Measurements from ENCODE around the gene CYP4A11. TPM values are rescaled to one million over a fixed set of nuclear protein-coding genes. Genes with fewer than 3 reads are reported as not detected.
"Not testable (repeated sequence)": the region's sequence is repeated elsewhere in the genome, so short reads cannot be mapped to it uniquely, and the experiment has no call there.

CYP4A11 gene
- polyA plus RNA-seq (ENCODE audit: insufficient read depth in 1 of 5, insufficient read length in 5 of 5, low replicate concordance in 1 of 5): 1 to 10 TPM in 1 of 5 donors, under 1 TPM in 3, not detected in 1; 0.08 to 2.4 (median 0.25) TPM
- long read RNA-seq, donor 1: 0 reads
- long read RNA-seq, donor 2: 0 reads
- long read RNA-seq, donor 3: 0 reads
- long read RNA-seq, donor 4: 0 reads
- long read RNA-seq, donor 5: 0 reads
- long read RNA-seq, donor 6: 0 reads
- long read RNA-seq, donor 7: 0 reads
- long read RNA-seq, donor 8: 0 reads

DNA sequence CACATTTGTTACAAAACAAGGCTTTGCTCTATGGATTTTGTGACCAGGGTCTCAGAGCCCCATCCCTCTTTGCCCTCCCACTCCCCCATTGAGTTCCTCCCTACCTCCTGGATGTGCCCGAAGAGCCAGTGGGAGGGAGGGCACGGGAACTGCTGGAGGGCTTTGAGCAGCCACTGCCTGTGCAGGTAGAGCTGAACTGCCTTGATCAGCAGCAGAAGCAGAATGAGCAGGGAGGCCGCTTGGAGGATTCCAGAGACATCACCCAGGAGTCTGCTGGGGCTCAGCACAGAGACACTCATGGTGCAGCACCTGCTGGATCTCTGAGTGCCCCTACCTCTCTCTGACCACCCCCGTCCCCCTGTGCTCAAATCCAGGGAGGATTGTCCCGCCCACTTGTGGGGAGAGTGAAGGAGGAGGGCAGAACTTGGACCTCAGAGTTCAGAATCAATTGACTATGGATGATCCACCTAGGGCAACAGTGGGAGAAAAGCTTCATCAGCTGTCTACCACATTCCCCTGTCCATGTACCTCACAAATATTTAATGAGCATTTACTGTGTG is at the start of gene CYP4A11:
CYP4A11 (minus strand) TSS at position 342 of the 560 bp plus-strand sequence; CDS start at position 299, 43 bp downstream.
- no peak for DNase-seq

DNA sequence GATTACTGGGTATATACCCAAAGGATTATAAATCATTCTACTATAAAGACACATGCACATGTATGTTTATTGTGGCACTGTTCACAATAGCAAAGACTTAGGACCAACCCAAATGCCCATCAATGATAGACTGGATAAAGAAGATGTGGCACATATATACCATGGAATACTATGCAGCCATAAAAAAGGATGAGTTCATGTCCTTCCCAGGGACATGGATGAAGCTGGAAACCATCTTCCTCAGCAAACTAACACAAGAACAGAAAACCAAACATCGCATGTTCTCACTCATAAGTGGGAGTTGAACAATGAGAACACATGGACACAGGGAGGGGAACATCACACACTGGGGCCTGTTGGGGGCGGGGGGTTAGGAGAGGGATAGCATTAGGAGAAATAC is 49.3 kb upstream of the CYP4A11 start:
- DNase-seq: not testable (repeated sequence)

DNA sequence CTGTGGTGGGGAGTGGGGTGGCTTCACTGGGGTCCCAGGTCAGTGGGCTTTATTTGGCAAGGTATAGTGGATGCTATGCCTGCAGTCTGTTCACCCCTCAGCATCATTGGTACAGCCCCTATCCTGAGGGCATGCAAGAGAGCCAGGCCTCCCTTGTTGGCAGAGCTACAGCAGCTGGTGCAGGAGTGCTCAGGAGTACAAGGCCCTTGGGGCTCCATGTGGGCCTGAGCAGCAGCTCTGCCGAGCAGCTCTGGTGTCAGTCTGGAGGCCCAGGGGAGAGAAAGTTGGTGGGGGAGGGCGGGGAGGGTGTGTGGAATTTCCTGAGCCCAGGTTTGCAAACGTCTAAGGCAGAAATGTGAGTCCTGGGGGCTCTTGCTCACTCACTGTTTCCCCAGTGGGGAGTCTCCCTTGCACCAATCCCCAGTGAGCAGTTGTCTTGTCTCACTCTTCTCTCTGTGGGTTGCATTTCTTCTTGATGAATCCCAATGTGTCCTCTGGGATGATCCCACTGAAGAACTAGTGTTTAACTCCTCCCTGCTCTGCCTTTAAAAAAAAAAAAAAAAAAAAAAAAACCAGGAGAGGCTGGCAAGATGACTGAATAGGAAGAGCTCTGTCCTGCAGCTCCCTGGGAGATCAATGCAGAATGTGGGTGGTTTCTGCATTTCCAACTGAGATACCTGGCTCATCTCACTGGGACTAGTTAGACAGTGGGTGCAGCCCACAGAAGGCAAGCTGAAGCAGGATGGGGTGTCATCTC is 42.7 kb upstream of the CYP4A11 start:
- no peak for DNase-seq

- DNase-seq: no peak
Measured at GRCh38 chr1:46983166-46983829, 42.0 kb upstream of the CYP4A11 start.

- DNase-seq: no peak
Measured at GRCh38 chr1:46969014-46969619, 27.8 kb upstream of the CYP4A11 start.

GRCh38 chr1:46962272-46962671 is 21.0 kb upstream of the CYP4A11 start:
- DNase-seq: not testable (repeated sequence)

GRCh38 chr1:46961066-46961758 is 19.9 kb upstream of the CYP4A11 start:
- no peak for DNase-seq

- DNase-seq: no peak
Measured at GRCh38 chr1:46960250-46960649, 19.0 kb upstream of the CYP4A11 start.

- not testable (repeated sequence) for DNase-seq
Measured at GRCh38 chr1:46955116-46955515, 13.8 kb upstream of the CYP4A11 start.

GRCh38 chr1:46953847-46954246 is 12.6 kb upstream of the CYP4A11 start:
- not testable (repeated sequence) for DNase-seq

- not testable (repeated sequence) for DNase-seq
Measured at GRCh38 chr1:46949417-46949666, 8.1 kb upstream of the CYP4A11 start.

- DNase-seq: no peak
Measured at GRCh38 chr1:46948629-46949416, 7.5 kb upstream of the CYP4A11 start.

DNA sequence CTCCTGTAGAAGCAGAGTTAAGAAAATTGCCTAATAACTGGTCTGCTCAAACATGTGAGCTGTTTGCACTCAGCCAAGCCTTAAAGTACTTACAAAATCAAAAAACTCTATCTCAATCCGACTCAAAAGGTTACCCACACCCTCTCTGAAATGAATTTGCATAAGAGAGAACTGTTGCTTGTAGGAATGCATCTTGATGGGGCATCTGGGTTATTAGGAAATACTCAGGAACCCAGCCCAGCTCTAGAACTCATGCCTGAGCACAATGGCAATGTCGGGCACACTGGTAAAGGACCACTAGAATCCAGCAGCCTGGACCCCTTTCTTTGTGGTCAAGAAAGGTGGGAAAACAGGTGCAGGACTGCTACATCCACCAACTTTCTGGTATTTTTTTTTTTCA is 6.4 kb upstream of the CYP4A11 start:
- DNase-seq: not testable (repeated sequence)

DNA sequence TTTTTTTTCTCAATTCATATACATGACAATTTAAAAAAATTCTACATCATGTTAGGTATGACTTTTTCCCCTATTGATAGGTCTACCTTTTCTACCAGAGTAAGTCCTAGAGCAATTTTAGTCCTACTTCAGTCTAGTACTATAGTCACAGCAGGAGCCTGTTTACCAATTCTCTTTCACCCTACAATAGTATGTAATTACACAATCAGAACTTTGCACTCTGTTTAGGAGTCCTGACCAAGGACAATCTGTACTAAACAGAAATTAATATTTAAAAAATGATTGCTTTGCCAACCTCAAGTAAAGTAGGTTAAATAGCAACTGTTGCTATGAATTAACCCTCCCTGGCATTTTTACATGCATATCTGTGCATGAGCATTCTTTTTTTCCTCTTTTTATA is 810 bp upstream of the CYP4A11 start:
- no peak for DNase-seq

DNA sequence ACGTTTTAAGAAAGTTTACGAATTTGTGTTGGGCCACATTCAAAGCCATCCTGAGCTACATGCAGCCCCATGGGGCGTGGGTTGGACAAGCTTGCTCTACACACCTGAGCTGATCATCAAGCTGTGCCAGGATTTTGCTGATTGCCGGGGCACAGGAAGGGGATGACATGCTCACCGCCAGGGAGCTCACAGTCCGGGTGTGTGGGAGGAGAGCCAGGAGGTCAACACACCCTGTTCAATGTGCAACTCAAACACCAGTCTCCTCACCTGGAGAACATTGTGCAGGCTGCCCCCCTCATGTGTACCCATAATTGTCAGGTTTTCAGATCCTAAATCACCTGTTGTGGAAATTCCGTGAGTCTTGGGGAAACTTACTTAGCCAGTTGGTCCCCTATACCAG is 969 bp downstream of the CYP4A11 start:
- DNase-seq: no peak

DNA sequence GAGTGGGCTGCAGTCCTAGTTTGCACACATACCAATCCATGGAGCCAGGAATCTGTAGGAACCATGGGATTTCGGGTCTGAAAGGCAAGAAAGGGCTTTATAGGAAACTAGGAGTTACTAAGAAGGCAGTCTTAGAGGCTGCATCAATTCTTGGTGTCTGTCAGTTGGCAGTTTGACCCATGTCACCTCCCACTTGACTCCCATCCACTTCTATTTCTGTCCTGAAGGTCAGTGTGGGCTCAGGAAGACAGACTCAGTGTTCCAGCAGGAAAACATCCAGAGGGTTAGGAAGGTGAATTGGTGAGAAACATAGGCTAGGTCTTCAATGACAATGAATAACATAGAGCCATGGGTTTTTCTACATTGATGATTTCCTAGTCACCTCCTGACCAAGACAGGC is 4.0 kb downstream of the CYP4A11 start:
- DNase-seq: no peak

DNA sequence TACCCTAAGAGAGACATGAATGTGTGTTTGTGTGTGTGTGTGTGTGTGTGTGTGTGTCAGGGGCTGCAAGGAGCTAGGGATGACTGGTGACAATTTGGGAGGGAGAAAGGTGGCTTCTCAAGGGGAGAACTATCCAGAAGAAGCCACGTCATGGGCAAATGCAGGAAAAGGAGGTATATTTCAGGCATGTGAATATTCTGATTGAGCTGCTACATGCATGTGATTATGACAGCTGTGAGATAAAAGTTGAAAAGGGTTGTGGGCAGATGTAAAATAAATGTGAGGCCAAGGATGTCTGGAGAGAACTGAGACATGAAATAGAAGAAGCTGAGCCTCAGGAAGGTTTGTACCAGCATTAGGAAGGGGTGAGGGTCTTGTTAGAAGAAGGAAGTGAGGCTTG is 4.5 kb downstream of the CYP4A11 start:
- DNase-seq: no peak

GRCh38 chr1:46934852-46935251 is 6.4 kb downstream of the CYP4A11 start:
- DNase-seq: not testable (repeated sequence)

DNA sequence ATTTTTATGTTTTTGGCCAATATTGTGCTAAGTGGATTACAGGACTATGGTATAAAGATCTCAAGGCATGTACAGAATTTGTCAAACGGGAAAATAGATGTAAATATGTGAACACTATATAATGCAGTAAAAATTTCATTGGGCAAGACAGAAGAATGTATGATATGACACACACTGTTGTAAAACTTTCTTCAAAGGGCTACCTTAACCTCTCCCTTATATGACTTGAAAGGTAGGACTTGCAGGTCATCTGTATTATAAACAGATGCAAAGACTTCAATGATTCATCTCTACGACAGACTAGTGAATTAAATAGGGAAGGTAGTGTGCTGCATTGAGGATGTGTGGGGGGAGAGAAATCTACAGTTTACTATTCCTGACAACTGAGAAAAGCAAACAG is 9.3 kb downstream of the CYP4A11 start:
- DNase-seq: not testable (repeated sequence)

DNA sequence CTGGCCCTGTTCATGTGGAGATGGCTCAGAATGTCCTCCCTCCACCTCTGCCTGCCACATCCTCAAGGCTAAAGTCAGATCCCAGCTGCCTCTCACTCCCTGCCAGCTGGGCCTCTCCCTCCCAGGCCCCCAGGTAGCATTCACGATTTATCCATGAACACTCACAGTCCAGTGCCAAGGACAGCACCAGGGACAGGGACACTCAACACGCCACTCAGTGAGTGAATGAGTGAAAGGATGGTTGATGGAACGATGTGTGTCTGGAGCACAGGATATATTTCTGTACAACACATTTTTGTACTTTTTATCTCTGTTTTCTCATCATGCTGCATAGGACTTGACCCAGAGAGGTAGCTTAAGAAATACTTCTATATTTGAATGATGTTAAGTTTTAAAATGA is 10.1 kb downstream of the CYP4A11 start:
- no peak for DNase-seq
